Lung (tissue), 16 donors: ENCODE results near the gene SLC6A7. TPM values are rescaled to one million over a fixed set of nuclear protein-coding genes. Genes with fewer than 3 reads are reported as not detected.

Source experiments
- ATAC-seq: fragments of 200-7000 bp; cut with Tn5 transposase; one replicate; pipeline ENCODE4 v1.9.1; 2020; ENCODE audit warnings: moderate number of reproducible peaks; ENCODE audit not compliant: insufficient read depth, low FRiP score
- DNase-seq, 3 donors: peaks; one replicate each; pipeline ENCODE4 v3.0.0-alpha.2; 2013 to 2017
- H3K27ac ChIP-seq, 2 donors: one replicate each; pipeline ENCODE4 v1.5.1; 2013; ENCODE audit warnings: mild to moderate bottlenecking in 2 of 2, moderate library complexity in 2 of 2, control low read depth in 1 of 2, inconsistent platforms in 1 of 2, low read depth in 1 of 2, low read length in 1 of 2
- H3K27me3 ChIP-seq, 3 donors: one replicate each; pipeline ENCODE4 v1.5.1; 2013; ENCODE audit warnings: low read length in 2 of 3; ENCODE audit not compliant: control insufficient read depth in 3 of 3, insufficient read depth in 3 of 3
- H3K36me3 ChIP-seq, 4 donors: one replicate each; pipeline ENCODE4 v1.5.1; 2013; ENCODE audit warnings: low read length in 4 of 4, mild to moderate bottlenecking in 1 of 4, moderate library complexity in 1 of 4; ENCODE audit not compliant: control insufficient read depth in 4 of 4, insufficient read depth in 4 of 4
- H3K4me1 ChIP-seq, 5 donors: one replicate each; pipeline ENCODE4 v1.5.1; 2013; ENCODE audit warnings: low read length in 5 of 5, mild to moderate bottlenecking in 2 of 5, moderate library complexity in 1 of 5; ENCODE audit not compliant: control insufficient read depth in 5 of 5, insufficient read depth in 5 of 5
- H3K4me3 ChIP-seq: one replicate; pipeline ENCODE4 v1.5.1; 2013; ENCODE audit warnings: mild to moderate bottlenecking, control low read depth, moderate library complexity
- H3K9ac ChIP-seq, 2 donors: one replicate each; pipeline ENCODE4 v1.5.1; 2013; ENCODE audit warnings: low read length in 2 of 2, control low read depth in 1 of 2; ENCODE audit not compliant: insufficient read depth in 1 of 2
- H3K9me3 ChIP-seq, 4 donors: one replicate each; pipeline ENCODE4 v1.5.1; 2013; ENCODE audit warnings: low read length in 3 of 4, mild to moderate bottlenecking in 1 of 4, moderate library complexity in 1 of 4; ENCODE audit not compliant: control insufficient read depth in 4 of 4, insufficient read depth in 3 of 4
- WGBS, 2 donors: extraction: QIAGEN DNeasy Blood & Tissue Kit; methylation state at CpG; one replicate each; pipeline ENCODE4 v1.1.7; 2013; 5-methylcytosine and 5-hydroxymethylcytosine counted together
- long read RNA-seq, 5 donors: transcript quantifications; one replicate each; lab custom pipeline, GENCODE V29; 2026
- polyA plus RNA-seq, 2 donors: library from polyadenylated mRNA; stranded (reverse); fragments of 200-250 nt; gene quantifications; one replicate each; pipeline ENCODE4 v1.2.1, GENCODE V29; 2013
- total RNA-seq, 2 donors: library from RNA; depleted of rRNA in 1 of 2; stranded (reverse); fragments of >200 nt in 1 of 2; gene quantifications; one replicate each; pipeline ENCODE4 v1.2.1, GENCODE V29; 2014 to 2021
- TF ChIP-seq, protein P1 (sequence below): IDR thresholded peaks from 2 replicates; pipeline ENCODE4 v1.5.1; 2012; ENCODE audit warnings: mild to moderate bottlenecking; ENCODE audit errors: control extremely low read depth, extremely low read depth
- donor health status: control.
- donor health status: control.
- donor health status: Bipolar disorder and iron deficiency.
- donor health status: healthy.
- donor health status: DM: yes; HTN: yes; CAD: no.

Gene SLC6A7
- total RNA-seq (under 1 TPM in 1 of 2 donors, not detected in 1; 0.06 TPM), polyA plus RNA-seq (under 1 TPM; 0.02 to 0.03 TPM)
- long read RNA-seq, donor 1, result 0 reads
- long read RNA-seq, donor 2, result 0 reads
- long read RNA-seq, donor 3, result 0 reads
- long read RNA-seq, donor 4, result 0 reads
- long read RNA-seq, donor 5, result 0 reads

DNA sequence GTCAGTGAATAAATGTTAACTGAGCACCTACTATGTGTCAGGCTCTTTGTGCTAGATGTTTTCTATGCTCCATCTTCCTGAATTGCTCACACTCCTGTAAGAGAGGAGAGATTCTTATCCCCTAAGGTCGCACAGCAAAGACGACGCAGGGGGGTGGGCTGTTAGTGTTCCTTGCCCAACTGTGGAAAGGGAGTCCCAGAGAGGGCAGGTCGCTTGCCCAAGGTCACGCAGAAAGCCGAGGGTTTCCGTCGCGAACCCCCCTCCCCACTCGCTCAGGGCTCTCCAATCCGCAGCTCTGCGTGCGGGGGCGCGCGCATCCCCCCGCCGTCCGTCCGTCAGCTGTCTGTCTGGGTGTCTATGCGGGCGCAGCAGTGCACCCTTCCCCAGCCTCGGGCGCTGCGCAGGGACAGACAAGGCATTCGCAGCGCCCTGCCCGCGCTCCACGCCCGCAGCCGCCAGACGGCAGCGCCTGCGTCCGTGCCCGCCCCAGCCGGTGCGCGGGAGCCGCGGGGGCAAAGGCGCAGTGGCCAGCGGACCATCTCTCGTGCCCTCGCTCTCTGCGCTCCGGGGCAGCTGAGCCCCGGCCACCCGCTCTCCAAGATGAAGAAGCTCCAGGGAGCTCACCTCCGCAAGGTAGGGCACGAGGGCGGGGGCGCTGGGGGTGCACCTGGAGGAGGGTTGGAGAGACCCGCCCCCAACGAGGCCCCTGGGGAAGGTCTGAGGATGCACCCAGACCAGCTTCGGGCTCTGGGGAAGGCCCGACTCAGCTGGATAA, at the start of gene SLC6A7:
SLC6A7 (plus strand) TSS at position 335 of the 775 bp plus-strand sequence; CDS start at position 601, 266 bp downstream.
- 3 to 6% methylated on average over 57 to 58 of the region's 58 CpGs for WGBS, 2 donors
- no peak for DNase-seq
- Histone ChIP-seq H3K4me3 (no peak within 1 kb of the TSS), H3K27ac (no peak within 1 kb of the TSS), H3K27me3 (peaks cover 3 to 28% (median 13%) of the 10 kb centered on the region in 3 donors), H3K36me3 (no peaks in the 10 kb centered on the region), H3K9me3 (peaks cover 0 to 2% (median 0%) of the 10 kb centered on the region in 4 donors), H3K9ac (no peak within 1 kb of the TSS), H3K4me1 (peaks cover 0 to 19% (median 6%) of the 10 kb centered on the region in 5 donors)
- TF ChIP-seq, protein P1, sequence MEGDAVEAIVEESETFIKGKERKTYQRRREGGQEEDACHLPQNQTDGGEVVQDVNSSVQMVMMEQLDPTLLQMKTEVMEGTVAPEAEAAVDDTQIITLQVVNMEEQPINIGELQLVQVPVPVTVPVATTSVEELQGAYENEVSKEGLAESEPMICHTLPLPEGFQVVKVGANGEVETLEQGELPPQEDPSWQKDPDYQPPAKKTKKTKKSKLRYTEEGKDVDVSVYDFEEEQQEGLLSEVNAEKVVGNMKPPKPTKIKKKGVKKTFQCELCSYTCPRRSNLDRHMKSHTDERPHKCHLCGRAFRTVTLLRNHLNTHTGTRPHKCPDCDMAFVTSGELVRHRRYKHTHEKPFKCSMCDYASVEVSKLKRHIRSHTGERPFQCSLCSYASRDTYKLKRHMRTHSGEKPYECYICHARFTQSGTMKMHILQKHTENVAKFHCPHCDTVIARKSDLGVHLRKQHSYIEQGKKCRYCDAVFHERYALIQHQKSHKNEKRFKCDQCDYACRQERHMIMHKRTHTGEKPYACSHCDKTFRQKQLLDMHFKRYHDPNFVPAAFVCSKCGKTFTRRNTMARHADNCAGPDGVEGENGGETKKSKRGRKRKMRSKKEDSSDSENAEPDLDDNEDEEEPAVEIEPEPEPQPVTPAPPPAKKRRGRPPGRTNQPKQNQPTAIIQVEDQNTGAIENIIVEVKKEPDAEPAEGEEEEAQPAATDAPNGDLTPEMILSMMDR, result no peak
- ATAC-seq, result no peak

DNA sequence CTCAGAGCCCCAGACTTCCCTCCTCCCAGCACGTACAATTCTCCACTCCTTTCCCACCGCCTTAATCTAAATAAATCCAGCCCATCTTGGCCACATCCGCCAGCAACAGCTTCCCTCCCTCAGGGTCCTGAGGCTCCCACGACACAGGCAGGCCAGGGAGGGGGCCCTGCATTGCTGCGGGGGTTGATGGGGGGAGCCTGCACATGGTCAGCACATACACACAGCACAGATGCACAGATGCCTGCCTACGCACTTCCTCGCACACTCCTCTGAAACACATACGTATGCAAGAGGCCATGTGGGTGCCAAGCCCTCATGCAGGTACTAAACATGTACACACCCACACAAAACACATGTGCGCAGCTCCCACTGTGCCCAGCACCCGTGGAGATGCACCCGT, 49.0 kb upstream of the SLC6A7 start:
- peak overlapping the region in 1 of 2 donors; percentile 63 for H3K27ac ChIP-seq
- DNase-seq, result peak; percentile 89 to 94 (median 93)
- TF ChIP-seq, protein P1, result no peak
- H3K4me3 ChIP-seq, result no peak overlapping the region
- H3K36me3 ChIP-seq, result peaks cover 0 to 7% (median 1%) of the 10 kb centered on the region in 4 donors
- H3K9me3 ChIP-seq, result no peaks in the 10 kb centered on the region
- H3K4me1 ChIP-seq, result peaks cover 5 to 100% (median 64%) of the 10 kb centered on the region in 5 donors
- 66 to 72% methylated on average over 11 of the region's 11 CpGs for WGBS, 2 donors
- peak overlapping the region in 1 of 2 donors; percentile 33 for H3K9ac ChIP-seq
- H3K27me3 ChIP-seq, result no peaks in the 10 kb centered on the region
- ATAC-seq, result no peak

GRCh38 chr5:150141544-150142184, 48.2 kb upstream of the SLC6A7 start:
- DNase-seq (no peak), ATAC-seq (no peak)
- Histone ChIP-seq H3K27ac (peak overlapping the region in 1 of 2 donors; percentile 57), H3K9me3 (no peaks in the 10 kb centered on the region), H3K4me3 (no peak overlapping the region), H3K27me3 (no peaks in the 10 kb centered on the region), H3K9ac (no peak overlapping the region), H3K4me1 (peaks cover 5 to 99% (median 64%) of the 10 kb centered on the region in 5 donors), H3K36me3 (peaks cover 0 to 3% (median 1%) of the 10 kb centered on the region in 4 donors)
- WGBS, 2 donors, result 77 to 90% methylated on average over 9 of the region's 9 CpGs
- TF ChIP-seq, protein P1, result no peak
